Left renal pelvis (tissue), 4 donors: ENCODE measurements around the gene LCA5. TPM values are rescaled to one million over a fixed set of nuclear protein-coding genes. Genes with fewer than 3 reads are reported as not detected.
A peak's percentile ranks its signal among the peaks of the same experiment; 100 is the strongest.
"Not testable (repeated sequence)": the region's sequence is repeated elsewhere in the genome, so short reads cannot be mapped to it uniquely, and the experiment has no call there.

ENCODE experiments used
- DNase-seq, 4 donors: peaks; one replicate each; pipeline ENCODE4 v3.0.0-alpha.2; 2013; ENCODE audit warnings: low read depth in 4 of 4, low spot score in 3 of 4
- polyA plus RNA-seq, 4 donors: library from polyadenylated mRNA; unstranded; fragments of 120-200 nt; gene quantifications; one replicate each; pipeline ENCODE4 v1.2.1, GENCODE V29; 2013; ENCODE audit not compliant: insufficient read length in 4 of 4

The LCA5 gene
- polyA plus RNA-seq, 4 donors, result 9.5 to 13.9 (median 11.4) TPM

DNA sequence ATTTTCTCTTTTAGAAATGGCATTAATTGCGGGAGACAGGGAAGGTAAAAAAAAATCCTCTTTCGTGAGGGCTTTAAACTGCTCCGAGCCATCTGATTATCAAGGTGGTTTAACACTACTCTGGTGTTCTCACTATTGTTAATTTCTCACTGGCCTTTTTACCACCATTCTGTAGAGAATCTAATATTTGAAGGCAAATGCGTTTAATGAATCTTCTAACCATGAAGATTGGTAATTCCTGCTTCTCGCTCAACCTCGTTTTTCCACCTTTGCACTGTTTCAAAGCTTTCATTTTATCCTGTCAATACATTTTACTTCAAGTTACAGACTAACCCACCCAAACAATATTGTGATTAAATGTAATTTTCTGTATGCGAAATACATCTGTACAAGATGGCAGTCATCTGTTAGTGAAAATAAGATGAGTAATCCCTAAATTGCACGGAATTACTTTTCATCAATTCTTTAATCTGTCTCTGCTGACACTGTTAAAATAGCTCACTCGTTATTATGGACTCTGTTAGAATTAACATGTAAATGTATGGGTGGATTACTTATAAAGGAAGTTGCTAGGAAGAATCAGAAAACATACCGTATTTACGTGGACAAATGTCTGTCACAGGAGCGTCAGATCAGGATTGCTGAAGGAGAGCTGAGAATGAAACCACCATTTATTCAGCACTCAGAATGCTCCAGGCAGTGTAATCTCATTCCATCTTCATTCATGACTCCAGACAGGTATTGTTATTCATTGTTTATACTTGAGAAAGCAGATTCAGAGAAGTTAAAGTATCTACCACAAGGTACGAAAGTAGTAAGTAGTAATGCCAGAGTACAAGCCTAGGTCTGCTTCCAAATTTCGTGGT lies 1.1 kb upstream of the LCA5 start:
- no peak for DNase-seq

DNA sequence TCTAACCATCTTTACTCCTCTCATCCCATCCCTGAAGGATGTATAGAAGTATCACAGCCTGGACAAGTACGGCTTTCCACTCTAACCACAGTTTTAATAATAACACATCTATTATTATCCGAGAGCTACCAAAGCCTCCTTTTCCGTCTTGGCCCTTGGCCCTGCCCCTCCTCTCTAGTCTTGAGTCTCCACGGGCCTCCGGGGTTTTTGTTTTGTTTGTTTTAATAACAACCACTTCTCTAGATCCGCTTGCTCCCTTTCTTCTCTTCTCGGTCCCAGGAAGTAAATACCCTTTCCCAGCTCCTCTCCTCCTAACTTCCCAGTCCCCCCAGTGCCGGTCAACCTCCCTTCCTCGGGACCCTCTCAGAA lies 661 bp downstream of the LCA5 start:
- DNase-seq, result peak in 1 of 4 donors; percentile 30

DNA sequence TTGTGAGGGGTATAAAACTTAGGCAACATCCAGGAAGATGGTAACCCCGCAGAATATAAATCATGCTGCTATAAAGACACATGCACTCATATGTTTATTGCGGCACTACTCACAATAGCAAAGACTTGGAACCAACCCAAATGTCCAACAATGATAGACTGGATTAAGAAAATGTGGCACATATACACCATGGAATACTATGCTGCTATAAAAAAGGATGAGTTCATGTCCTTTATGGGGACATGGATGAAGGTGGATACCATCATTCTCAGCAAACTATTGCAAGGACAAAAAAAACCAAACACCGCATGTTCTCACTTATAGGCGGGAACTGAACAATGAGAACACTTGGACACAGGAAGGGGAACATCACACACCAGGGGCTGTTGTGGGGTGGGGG lies 7.7 kb downstream of the LCA5 start:
- DNase-seq, result not testable (repeated sequence)

DNA sequence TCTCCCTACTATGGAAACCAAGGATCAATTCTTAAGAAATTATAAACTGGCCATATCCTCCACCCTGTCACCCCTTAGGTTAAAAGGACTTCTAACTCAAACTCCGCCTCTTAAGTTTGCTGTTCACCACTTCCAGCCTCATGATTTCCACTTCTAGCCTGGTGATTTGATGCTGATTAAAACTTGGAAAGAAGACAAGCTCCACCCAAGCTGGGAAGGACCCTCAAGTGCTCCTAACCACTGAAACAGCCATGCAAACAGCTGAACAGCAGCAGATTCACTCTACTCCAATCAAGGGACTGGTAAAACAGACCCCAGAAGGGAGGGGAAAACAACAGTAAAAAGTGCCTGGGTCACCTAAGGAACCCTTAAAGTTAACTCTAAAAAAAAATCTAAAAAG lies 10.3 kb downstream of the LCA5 start:
- no peak for DNase-seq

DNA sequence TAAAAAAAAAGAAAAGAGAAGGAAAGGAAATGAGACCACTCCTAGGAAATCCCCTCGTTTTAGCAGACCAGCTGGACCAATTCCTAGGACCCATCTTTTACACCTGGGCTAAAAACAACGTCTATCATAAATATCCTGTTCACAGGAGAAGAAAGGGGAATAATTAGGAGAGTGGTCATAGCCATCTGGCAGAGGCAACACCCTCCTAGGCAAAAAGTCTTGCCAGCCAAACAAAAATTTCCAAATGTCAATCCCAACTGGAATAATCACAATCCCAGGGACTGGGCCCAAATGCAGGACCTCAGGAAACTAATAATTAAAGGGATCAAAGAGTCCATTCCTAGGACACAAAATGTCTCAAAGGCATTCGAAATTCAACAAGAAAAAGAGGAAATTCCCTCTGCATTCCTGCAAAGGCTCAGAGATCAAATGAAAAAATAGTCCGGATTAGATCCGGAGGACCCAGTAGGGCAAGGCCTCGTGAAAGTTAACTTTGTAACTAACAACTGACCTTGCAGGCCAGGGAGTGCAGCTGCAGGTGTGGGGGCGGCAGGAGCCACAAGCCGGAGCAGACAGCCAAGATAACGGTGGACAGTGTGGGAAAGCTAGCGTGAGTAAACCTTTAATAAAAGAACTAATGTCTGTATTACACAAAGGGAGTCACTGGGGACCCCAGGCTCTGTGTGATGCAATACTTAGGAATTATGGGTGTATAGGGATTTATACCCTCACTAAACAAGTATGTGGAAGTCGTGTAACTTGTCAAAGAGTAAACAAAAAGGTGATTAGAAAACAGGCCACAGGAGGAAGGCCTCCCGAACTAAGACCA lies 11.7 kb downstream of the LCA5 start:
- no peak for DNase-seq

DNA sequence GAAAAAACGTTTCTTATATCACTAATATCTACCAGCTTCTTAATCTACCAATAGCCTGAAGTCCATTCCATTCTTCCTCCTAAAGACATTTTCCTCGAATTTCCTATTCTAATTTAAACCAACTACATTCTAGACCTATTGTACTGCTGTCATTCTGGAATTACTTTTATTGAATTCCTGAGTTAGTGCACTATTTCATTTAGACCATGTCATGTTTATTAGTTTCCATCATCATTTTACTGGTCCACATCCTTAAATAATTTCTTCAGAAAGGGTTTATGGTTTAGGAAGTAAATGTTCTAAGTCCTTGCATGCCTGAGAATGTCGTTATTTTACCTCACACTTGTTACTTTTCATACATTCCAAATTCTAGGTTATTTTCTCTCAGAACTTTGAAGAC lies 13.2 kb downstream of the LCA5 start:
- DNase-seq, result no peak

DNA sequence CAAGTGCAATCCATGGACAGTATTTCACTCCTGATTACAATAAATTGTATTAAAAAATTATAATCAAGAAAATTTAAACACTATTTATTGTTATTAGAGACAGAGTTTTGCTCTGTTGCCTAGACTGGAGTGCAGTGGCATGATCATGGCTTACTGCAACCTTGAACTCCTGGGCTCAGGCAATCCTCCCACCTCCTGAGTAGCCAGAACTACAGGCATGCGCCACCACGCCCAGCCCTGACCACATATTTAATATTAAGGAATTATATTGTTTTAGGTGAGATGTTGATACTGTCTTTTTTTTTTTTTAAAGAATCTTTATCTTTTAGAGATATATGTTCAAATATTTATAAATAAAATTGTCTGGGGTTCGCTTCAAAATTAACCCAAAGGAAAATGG lies 14.6 kb downstream of the LCA5 start:
- DNase-seq, result no peak

DNA sequence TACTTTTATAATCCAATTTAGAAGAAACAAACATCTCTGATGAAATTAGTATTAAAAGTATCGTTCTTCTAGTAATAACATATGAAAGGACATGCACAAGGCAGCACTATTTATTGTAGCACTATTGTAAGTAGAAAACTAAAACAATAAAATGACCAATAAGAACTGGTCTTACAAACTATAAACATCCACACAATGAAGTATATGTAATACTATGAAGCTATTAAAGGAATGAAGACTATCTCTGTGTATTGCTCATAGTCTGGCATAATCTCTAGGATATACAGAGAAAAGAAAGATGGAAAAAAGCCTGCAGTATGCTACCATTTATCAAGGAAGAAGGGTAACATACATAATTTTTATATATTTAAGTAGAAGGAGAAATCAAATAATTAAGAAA lies 16.7 kb downstream of the LCA5 start:
- no peak for DNase-seq

DNA sequence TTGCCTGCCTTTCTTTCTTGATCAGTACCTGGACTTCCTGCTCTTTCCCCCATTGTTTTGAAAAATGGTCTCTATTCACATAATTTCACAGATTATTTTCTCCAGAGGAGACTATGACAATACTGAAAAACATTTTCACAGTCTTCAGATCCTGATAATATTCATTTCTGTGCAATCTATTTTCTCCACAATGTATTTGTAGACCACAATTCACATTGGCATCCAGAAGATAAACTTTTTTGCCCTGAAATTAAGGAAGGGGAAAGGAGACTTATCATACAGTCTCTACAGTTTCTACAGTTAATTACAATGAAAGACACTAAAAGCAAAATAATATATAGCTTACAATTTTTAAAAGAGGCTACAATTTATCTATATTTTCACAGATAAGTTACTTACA lies 18.4 kb downstream of the LCA5 start:
- DNase-seq, result no peak

DNA sequence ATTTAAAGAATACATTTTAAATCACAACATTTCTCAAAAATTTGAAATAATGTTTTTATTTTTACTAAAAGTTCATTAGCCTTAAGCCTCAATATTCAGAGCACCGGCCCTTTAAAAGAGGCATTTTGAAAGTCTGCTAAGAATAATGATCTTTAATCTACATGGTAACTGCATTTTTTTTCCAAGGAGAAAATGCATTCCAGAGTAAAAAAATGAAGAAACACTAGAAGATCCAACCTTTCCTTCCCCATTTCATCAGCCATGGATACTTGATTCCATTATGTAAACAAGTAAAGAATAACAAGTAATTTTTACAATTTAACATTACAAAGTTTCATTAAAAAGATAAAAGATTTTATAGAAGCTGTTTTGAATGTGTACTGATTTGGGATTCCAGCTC lies 21.8 kb downstream of the LCA5 start:
- DNase-seq, result no peak

DNA sequence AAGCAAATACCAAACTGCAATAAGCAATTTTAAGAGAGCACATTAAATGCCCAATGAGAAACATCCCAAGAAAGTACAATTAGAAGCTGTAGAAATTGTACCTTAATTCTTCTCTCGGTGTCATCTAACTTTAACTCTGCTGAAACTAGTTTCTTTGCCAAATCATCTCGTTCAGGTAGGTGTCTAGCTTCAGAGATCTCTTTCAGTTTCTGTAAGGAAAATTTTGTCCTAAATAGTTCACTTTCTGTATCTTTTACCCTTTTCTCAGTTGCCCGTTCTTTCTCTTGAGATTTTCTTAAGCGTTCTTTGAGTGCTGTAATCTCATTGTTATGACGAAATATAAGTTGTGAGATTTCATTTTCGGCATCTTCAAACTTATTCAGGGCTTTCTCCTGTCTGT lies 24.1 kb downstream of the LCA5 start:
- DNase-seq, result no peak

DNA sequence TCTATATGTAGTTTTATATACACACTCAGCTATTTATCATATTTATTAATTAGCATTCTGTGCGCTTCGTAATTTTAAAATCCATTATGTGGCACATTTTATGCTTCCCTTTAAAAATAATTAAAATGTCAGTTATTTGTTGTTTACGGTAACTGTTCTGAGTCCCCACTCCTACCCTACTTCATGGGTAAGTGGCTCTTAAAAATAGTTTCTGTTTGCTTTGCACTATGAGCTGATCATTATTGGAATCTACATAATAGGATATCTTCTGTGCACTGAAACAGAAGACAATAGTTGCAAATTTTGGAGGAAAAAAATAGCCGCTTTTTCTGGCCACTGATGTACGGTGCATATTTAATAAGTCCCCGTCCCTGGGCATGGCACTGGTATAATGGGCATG lies 25.2 kb downstream of the LCA5 start:
- no peak for DNase-seq

DNA sequence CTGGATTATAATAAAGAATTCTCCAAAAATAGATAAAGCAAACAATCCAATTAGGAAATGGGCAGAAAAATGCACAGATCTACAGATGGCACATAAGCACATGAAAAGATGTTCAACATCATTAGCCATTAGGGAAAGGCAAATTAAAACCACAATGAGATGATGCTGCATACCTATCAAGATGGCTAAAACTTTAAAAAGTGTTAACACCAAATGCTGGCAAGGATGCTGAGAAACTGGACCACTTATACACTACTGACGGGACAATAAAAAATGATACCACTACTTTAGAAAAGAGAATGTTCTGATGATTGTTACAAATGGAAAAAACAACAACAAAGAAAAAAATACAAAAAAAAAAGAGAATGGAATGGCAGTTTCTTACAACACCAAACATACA lies 26.5 kb downstream of the LCA5 start:
- DNase-seq, result no peak

DNA sequence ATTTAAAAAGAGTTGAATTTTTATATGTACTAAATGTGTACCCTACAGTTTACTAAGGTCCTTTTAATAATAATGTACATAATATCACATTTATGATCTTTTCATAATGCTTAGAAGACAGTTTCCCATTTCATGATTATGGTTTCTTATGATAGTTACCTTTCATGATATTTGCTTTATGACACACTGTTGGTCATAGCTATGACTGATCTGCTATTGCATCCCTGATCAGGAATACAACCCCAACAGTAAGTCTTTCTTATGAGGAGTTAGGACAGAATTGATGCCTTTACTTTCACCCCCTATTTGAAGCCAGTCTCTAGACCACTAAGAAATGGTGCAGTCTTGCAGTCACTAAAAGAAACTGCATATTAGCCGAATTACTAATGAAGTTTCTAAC lies 31.0 kb downstream of the LCA5 start:
- DNase-seq, result no peak

DNA sequence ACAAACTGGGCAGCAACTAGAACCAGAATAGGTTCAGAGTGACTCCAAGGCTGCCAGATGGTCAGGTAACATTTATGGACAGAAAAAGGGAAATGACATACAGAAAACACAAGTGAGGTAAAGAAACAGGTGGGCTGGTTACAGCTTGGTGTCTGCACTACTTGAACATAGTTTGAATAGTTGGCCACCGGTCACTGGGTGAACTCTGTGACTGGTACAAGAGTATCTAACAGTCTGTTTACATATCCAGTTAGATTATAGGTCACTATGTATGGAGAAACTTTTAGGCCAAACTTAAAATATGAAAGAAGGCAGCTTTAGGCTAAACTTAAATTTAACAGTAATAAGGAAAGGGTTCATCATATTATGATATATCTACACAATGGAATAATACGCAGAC lies 32.9 kb downstream of the LCA5 start:
- DNase-seq, result no peak

DNA sequence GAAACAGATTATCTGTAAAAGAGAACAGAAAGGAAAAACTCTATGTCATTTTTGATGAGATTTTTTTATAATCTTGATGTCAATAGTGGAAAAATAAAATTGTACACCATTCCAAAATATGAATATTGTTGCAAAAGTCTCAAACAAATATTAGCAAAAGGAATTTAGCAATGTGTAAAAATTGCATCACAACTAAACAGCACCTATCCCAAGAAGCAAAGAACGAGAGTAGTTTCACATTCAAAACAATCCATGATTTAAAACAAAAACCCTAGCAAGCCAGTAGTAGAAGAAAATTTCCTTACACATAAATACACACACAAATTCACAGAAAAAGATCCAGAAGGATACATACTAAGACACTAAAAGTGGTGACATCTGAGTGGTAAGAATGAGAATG lies 38.4 kb downstream of the LCA5 start:
- DNase-seq, result no peak

DNA sequence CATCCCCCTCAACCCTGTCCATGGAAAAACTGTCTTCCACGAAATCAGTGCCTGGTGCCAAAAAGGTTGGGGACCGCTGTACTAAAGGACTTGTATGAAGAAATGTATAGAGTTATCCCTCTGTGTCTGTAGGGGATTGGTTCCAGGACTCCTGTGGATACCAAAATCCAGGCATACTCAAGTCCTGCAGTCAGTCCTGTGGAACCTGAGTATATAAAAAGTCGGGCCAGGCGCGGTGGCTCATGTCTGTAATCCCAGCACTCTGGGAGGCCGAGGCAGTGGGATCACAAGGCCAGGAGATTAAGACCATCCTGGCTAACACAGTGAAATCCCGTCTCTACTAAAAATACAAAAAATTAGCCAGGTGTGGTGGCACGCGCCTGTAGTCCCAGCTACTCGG lies 42.0 kb downstream of the LCA5 start:
- no peak for DNase-seq

DNA sequence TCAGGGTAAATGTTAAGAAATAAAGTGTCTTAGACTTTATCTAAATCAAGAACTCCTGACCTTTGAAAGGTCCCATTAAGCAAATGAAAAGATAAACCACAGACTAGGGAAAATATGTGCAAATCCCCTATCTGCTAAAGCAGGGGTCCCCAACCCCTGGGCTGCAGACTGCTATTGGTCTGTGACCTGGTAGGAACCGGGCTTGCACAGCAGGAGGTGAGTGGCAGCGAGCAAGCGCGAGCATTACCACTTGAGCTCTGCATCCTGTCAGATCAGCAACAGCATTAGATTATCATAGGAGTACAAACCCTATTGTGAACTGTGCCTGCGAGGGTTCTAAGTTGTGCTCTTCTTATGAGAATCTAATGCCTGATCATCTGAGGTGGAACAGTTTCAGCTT lies 42.4 kb downstream of the LCA5 start:
- DNase-seq, result no peak

DNA sequence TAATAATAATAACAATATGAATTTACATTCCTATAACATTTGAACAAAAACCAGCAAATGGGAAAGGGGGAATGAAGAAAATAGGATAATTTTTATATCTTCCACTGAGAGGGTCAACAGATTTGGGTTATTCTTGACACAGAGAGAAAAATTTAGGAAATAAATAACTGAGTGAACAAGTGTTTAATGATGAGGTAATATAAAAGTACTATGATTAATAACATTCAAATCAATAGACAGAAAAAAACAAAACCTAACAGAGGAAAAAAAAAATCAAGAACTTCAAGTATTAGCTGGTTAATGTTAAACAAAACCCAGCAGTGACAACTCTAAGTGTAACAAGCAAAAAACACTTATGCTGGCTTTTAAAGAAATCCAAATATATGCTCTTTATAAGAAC lies 66.5 kb downstream of the LCA5 start:
- no peak for DNase-seq

DNA sequence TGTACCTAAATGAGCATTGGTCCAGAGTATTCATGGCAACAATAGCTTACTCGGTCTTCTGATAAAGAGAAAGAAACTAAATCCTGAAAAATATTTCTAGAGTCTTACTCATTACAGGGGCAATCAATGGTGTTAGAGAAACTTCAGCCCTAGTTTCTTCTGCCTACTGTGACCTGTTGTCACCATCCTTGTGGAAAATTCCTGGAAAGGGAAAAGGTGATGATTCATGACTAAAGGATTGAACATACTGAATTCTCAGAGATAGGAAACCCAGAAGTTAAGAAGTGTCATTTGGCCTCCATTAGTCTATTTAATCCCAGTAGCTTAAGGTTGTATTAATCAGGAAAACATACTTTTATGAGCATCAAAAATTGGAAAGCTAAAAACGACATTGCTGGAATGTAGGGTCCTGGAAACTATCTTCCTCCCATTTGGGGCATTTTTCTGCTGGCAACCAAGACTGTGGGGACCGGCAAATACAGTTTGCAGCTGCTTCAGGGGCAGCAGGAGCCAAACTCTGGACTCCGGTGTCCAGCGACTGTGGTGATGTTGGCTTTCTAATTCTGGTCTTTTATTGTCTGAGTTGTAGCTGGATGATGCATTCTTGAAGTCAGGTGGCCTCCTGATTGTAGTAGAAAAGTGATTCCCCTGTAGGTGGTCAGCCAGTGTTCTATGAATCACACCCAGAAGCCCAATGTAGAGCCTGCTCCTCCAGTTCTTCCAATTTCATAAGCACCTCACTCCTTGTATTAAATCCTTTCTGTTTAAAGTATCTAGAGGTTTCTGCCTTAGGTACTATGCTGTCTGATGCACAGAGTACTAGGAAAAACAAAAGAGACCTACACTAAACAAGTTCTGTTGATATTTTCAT lies 67.6 kb downstream of the LCA5 start:
- no peak for DNase-seq

DNA sequence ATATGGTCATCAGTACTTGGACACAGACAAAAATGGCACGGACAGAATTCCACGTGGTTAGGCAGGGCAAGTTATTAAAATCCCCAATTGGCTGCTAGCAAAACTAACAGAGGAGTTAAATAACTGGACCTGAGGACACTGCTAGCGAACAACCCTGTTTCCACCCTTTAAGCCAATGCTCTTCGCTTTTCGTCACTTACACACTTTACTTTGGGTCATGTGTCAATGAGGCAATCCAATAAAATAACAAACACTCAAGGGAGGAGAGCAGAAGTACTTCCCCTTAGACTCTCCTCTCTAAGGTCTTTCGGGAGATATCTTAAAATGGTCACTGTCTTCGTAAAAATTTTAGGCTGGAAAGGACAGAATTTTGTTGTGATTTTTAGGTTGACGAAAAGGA lies 68.6 kb downstream of the LCA5 start:
- no peak for DNase-seq
